Astrocyte (in vitro differentiated cells and primary cell): Measurements from ENCODE around the gene PGS1. TPM values are rescaled to one million over a fixed set of nuclear protein-coding genes. Genes with fewer than 3 reads are reported as not detected.

Experiments used
- DNase-seq: peaks from one replicate; pipeline ENCODE4 v3.0.0-alpha.2; 2010; ENCODE audit warnings: low read depth
- FAIRE-seq: peaks from 2 replicates; lab custom pipeline; 2011; peaks lifted over from hg19 to GRCh38; lab: Jason Lieb, UNC
- H2AFZ ChIP-seq: 2 replicates; pipeline ENCODE4 v1.6.0; 2012; ENCODE audit warnings: low read depth, low read length, inconsistent platforms
- H3K27ac ChIP-seq: 2 replicates; pipeline ENCODE4 v1.5.1; 2011; ENCODE audit warnings: low read depth, low read length, inconsistent platforms
- H3K27me3 ChIP-seq: 2 replicates; pipeline ENCODE4 v1.6.0; 2011; ENCODE audit warnings: low read length, inconsistent platforms; ENCODE audit not compliant: insufficient read depth
- H3K36me3 ChIP-seq: 2 replicates; pipeline ENCODE4 v1.5.1; 2011; ENCODE audit warnings: low read length, inconsistent platforms; ENCODE audit not compliant: insufficient read depth
- H3K4me1 ChIP-seq: 2 replicates; pipeline ENCODE4 v1.5.1; 2011; ENCODE audit warnings: low read length, inconsistent platforms; ENCODE audit not compliant: insufficient read depth
- H3K4me2 ChIP-seq: 2 replicates; pipeline ENCODE4 v1.6.0; 2012; ENCODE audit warnings: low read length, inconsistent platforms
- H3K4me3 ChIP-seq: 2 replicates; pipeline ENCODE4 v1.5.1; 2011; ENCODE audit warnings: low read depth, mild to moderate bottlenecking, low read length, inconsistent platforms; ENCODE audit not compliant: insufficient read depth
- H3K79me2 ChIP-seq: 2 replicates; pipeline ENCODE4 v1.6.0; 2012; ENCODE audit warnings: mild to moderate bottlenecking, low read length, inconsistent platforms; ENCODE audit not compliant: insufficient read depth
- H3K9ac ChIP-seq: 2 replicates; pipeline ENCODE4 v1.6.0; 2012; ENCODE audit warnings: mild to moderate bottlenecking, low read length, inconsistent platforms
- H3K9me3 ChIP-seq: 2 replicates; pipeline ENCODE4 v1.5.1; 2012; ENCODE audit warnings: low read depth, mild to moderate bottlenecking, low read length, inconsistent platforms; ENCODE audit not compliant: insufficient read depth
- H4K20me1 ChIP-seq: 2 replicates; pipeline ENCODE4 v1.6.0; 2012; ENCODE audit warnings: low read length, inconsistent platforms; ENCODE audit not compliant: insufficient read depth
- H3K27ac Mint-ChIP-seq: one replicate; pipeline ENCODE4 v1.8.0; 2021; ENCODE audit warnings: mild to moderate bottlenecking, mixed read lengths; ENCODE audit not compliant: unreplicated experiment
- H3K27me3 Mint-ChIP-seq: one replicate; pipeline ENCODE4 v1.8.0; 2021; ENCODE audit warnings: low read depth, mixed read lengths; ENCODE audit not compliant: unreplicated experiment
- H3K36me3 Mint-ChIP-seq: one replicate; pipeline ENCODE4 v1.8.0; 2021; ENCODE audit warnings: low read depth, mixed read lengths; ENCODE audit not compliant: unreplicated experiment
- H3K4me1 Mint-ChIP-seq: one replicate; pipeline ENCODE4 v1.8.0; 2021; ENCODE audit warnings: low read depth, mixed read lengths; ENCODE audit not compliant: unreplicated experiment
- H3K4me3 Mint-ChIP-seq: one replicate; pipeline ENCODE4 v1.8.0; 2021; ENCODE audit warnings: mild to moderate bottlenecking, moderate library complexity, mixed read lengths; ENCODE audit not compliant: unreplicated experiment
- H3K9me3 Mint-ChIP-seq: one replicate; pipeline ENCODE4 v1.8.0; 2021; ENCODE audit warnings: mild to moderate bottlenecking, mixed read lengths; ENCODE audit not compliant: unreplicated experiment
- EZH2 ChIP-seq: IDR thresholded peaks from 2 replicates; pipeline ENCODE4 v1.6.1; 2012; ENCODE audit warnings: mild to moderate bottlenecking, low read length, inconsistent platforms; ENCODE audit not compliant: insufficient read depth
- total RNA-seq: library from RNA; stranded (reverse); gene quantifications from 2 replicates; pipeline ENCODE4 v1.2.1, GENCODE V29; 2021
- TF ChIP-seq, protein P1 (sequence below): IDR thresholded peaks from 2 replicates; pipeline ENCODE4 v1.5.1; 2011; ENCODE audit warnings: low read depth, mild to moderate bottlenecking, inconsistent platforms, low read length, moderate library complexity; ENCODE audit not compliant: insufficient read depth

Gene PGS1
- total RNA-seq, 1 donor from 2014 or later, result 32.0 TPM

DNA sequence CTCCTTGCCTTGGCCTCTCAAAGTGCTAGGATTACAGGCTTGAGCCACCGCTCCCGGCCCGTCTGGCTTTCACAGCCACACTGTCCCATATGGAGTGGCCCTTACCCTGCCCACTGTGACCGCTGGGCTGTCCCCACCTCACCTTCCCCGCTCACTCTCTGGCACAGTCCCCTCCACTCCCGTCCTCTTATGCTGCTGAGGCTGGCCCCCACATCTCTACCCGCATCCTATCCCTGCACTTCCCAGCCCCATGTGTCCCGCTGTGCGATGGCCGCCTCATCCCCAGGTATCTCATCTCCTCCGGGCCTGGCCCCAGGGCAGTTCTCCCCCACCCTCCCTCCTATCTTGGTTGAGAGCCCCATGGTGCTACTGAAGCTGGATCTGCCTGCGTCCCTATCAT is 93.2 kb downstream of the PGS1 start:
- Histone ChIP-seq H3K27ac (no peak overlapping the region), H3K4me1 (no peaks in the 10 kb centered on the region), H2AFZ (no peak overlapping the region), H3K9me3 (peaks cover 2% of the 10 kb centered on the region), H4K20me1 (no peaks in the 10 kb centered on the region), H3K4me3 (no peak overlapping the region), H3K79me2 (no peaks in the 10 kb centered on the region), H3K4me2 (no peak overlapping the region), H3K36me3 (no peaks in the 10 kb centered on the region), H3K9ac (no peak overlapping the region), H3K27me3 (peaks cover 5% of the 10 kb centered on the region)
- DNase-seq (no peak), FAIRE-seq (no peak)
- H3K27me3 Mint-ChIP-seq, result peaks cover 43% of the 10 kb centered on the region
- H3K36me3 Mint-ChIP-seq, result no peaks in the 10 kb centered on the region
- H3K4me1 Mint-ChIP-seq, result no peaks in the 10 kb centered on the region
- H3K27ac Mint-ChIP-seq, result no peak overlapping the region
- H3K4me3 Mint-ChIP-seq, result no peak overlapping the region
- no peak for TF ChIP-seq EZH2
- TF ChIP-seq, protein P1, sequence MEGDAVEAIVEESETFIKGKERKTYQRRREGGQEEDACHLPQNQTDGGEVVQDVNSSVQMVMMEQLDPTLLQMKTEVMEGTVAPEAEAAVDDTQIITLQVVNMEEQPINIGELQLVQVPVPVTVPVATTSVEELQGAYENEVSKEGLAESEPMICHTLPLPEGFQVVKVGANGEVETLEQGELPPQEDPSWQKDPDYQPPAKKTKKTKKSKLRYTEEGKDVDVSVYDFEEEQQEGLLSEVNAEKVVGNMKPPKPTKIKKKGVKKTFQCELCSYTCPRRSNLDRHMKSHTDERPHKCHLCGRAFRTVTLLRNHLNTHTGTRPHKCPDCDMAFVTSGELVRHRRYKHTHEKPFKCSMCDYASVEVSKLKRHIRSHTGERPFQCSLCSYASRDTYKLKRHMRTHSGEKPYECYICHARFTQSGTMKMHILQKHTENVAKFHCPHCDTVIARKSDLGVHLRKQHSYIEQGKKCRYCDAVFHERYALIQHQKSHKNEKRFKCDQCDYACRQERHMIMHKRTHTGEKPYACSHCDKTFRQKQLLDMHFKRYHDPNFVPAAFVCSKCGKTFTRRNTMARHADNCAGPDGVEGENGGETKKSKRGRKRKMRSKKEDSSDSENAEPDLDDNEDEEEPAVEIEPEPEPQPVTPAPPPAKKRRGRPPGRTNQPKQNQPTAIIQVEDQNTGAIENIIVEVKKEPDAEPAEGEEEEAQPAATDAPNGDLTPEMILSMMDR, result no peak
- peaks cover 5% of the 10 kb centered on the region for H3K9me3 Mint-ChIP-seq

DNA sequence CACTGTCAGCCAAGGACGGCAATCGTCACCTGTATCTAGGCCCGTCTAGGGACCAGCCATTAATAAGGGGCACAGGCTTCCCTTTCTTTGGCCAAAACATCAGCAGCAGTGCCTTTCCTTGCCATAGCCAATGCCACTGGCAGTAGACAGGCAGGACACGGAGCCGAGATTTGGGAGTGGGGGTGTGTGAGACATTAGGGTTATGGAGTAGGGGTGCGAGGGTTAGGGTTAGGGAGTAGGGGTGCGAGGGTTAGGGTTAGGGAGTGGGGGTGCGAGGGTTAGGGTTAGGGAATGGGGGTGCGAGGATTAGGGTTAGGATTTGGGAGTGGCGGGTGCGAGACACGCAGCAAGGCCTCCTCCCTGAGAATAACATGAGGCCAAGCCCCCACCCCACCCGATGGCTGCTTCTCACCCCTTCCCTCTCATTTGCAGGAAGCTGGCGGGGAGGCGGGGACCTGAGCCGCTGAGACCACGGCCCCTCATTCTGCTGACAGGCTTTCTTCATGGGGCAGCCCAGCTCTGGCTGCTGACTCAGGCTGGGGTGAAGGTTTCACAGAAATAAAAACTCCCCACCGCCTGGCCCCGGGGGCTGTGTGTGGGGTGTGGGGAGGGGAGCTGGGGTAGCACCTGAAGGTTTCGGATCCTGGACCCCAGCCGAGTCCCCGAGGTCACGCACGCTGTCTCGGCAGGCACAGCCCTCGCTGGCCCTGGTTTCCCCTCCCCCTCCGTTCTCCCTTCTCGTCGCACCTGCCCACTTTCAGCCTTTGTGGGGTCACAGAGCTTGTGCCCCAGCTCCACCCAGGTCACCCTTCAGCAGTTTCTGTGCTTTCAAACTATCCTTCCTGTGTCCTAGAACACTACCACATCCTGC is 93.8 kb downstream of the PGS1 start:
- Histone ChIP-seq H3K4me2 (no peak overlapping the region), H3K27me3 (peaks cover 5% of the 10 kb centered on the region), H3K36me3 (no peaks in the 10 kb centered on the region), H4K20me1 (no peaks in the 10 kb centered on the region), H3K4me1 (no peaks in the 10 kb centered on the region), H3K9me3 (peaks cover under 1% of the 10 kb centered on the region), H3K9ac (no peak overlapping the region), H3K79me2 (no peaks in the 10 kb centered on the region), H3K4me3 (no peak overlapping the region), H3K27ac (no peak overlapping the region), H2AFZ (no peak overlapping the region)
- FAIRE-seq (no peak), DNase-seq (no peak)
- H3K27me3 Mint-ChIP-seq, result peaks cover 42% of the 10 kb centered on the region
- no peaks in the 10 kb centered on the region for H3K4me1 Mint-ChIP-seq
- H3K36me3 Mint-ChIP-seq, result no peaks in the 10 kb centered on the region
- TF ChIP-seq EZH2, result no peak
- TF ChIP-seq, protein P1, result no peak
- no peak overlapping the region for H3K27ac Mint-ChIP-seq
- H3K9me3 Mint-ChIP-seq, result peaks cover 5% of the 10 kb centered on the region
- H3K4me3 Mint-ChIP-seq, result no peak overlapping the region
